T-helper 22 cell (primary cell): ENCODE results near the gene NEURL4.
"Not testable (repeated sequence)": the region's sequence is repeated elsewhere in the genome, so short reads cannot be mapped to it uniquely, and the experiment has no call there.

Experiments used
- DNase-seq: peaks from one replicate; pipeline ENCODE4 v3.0.0-alpha.2; 2020; ENCODE audit warnings: low read depth

Gene NEURL4

GRCh38 chr17:7328840-7329373, at the start of gene NEURL4:
TSS of gene NEURL4 (minus strand) at chr17:7329335. CDS start at chr17:7329312, 23 bp downstream.
- DNase-seq: no peak

GRCh38 chr17:7374353-7374752, 45.2 kb upstream of the NEURL4 start:
- DNase-seq: no peak

DNA sequence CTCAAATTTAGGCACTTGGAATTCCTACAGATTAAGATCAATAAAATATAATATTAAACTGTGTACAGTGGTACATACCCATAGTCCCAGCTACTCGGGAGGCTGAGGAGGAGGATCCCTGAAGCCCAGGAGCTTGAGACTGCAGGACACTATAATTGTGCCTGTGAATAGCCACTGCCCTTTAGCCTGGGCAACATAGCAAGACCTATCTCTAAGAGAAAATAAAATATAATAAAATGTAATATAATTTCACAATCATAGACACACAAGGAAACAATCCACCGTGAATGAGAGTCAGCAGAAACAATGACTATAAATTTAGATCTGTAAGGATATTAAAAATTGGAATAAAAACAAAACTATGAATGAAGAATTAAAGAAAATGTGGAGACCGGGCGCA, 41.7 kb upstream of the NEURL4 start:
- DNase-seq: no peak

- DNase-seq: no peak
Measured at GRCh38 chr17:7369825-7370224, 40.7 kb upstream of the NEURL4 start.

DNA sequence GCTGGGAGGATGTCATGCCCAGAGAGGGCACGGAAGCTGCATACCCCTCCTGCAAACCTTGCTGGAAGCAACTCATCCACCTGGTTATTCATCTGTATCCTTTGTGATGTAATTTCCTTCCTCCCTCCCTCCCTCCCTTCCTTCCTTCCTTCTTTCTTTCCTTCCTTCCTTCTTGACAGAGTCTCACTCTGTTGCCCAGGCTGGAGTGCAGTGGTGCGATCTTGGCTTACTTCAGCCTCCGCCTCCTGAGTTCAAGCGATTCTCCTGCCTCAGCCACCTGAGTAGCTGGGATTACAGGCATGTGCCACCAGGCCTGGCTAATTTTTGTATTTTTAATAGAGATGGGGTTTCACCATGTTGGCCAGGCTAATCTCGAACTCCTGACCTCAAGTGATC, 39.5 kb upstream of the NEURL4 start:
- DNase-seq: not testable (repeated sequence)

DNA sequence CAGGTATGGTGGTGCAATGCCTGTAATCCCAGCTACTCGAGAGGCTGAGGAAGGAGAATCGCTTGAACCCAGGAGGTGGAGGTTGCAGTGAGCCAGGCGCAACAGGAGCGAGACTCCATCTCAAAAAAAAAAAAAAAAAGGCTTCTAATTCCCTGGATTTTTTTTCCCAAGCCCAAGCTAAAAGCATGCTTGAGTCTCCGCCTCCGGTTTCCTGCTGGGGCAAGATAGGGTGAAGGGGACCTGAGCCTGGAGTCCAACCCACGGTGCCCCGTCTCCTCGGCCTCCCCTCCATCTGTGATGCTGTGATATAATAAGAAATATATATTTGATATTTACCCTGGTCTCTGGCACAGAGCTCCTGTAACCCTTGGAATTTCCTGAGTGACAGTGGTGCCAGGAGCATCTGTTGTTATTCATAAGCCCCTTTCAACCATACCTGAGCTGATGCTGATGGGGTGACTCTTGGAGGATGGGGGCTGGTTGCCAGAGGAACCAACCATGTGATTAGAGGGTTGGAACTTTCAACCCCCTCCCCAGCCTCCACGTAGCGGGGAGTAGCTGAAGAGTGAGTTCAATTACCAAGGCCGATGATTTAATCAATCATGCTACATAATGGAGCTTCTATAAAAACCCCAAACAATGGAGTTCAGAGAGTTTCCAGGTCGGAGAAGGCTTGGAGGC, 38.9 kb upstream of the NEURL4 start:
- no peak for DNase-seq

DNA sequence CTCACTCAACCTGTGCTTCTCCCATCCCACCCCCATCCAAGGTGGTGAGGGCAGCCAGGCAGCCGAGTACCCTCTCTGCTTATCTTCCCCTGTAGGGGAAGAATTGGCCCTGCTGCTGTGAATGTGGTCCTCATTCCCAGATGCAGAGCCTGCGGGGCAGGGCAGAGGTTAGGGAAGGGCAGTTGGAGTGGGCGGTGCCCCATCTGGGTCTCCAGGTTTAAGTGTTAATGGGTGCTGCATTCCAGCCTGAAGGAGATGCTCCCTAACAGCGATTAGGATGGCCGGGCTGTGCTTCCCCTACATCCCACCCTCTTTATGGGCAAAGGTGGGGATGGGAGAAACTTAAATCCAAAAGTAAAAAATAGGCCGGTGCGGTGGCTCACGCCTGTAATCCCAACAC, 37.9 kb upstream of the NEURL4 start:
- DNase-seq: no peak

GRCh38 chr17:7365963-7366362, 36.8 kb upstream of the NEURL4 start:
- DNase-seq: not testable (repeated sequence)

DNA sequence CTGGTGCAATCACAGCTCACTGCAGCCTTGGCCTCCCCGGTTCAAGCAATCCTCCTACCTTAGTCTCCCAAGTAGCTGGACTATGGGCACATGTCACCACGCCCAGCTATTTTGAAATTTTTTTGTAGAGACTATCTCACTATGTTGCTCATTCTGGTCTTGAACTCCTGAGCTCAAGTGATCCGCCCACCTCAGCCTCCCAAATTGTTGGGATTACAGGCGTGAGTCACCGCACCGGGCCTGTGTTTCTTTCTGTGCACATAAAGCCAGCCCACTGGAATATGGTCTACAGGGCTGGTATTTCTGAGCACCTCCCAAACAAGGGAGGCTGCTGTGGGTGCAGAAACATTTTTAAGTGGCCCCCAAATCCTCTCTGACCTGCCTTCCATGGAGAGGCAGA, 34.2 kb upstream of the NEURL4 start:
- DNase-seq: no peak

DNA sequence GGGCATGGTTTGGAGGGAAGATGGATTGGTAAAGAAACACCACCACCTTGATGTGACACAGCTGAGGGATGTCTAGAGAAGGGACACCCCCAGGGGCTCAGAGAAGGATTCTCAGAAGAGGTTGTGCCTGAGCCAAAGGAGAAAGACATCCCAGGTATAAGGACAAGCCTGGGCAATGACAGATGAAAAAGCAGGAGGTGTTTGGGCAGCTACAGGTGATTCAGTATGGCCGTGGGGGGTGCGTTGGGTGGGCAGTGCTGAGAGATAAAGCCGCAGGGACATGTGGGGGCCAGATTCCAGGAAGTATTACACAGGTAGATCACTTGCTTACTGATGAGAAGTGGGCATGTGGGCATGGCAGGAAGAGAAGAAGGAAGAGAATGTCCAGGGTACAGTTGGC, 32.8 kb upstream of the NEURL4 start:
- DNase-seq: no peak

DNA sequence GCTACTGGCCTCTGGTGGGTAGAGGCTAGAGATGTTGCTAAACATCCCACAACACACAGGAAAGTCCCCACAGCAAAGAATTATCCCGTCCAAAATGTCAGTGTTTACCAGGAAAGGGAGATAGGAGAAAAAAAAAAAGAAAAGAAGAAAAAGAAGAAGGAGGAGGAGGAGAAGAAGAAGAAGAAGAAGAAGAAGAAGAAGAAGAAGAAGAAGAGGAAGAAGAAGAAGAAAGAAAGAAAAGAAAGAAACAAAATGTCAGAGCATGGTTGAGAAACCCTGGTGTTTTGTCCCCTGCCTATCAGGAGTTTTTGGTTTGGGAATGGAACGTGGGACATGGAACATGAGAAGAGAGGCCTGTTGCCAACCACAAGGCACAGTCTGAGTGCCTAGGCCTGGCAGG, 28.2 kb upstream of the NEURL4 start:
- DNase-seq: no peak

DNA sequence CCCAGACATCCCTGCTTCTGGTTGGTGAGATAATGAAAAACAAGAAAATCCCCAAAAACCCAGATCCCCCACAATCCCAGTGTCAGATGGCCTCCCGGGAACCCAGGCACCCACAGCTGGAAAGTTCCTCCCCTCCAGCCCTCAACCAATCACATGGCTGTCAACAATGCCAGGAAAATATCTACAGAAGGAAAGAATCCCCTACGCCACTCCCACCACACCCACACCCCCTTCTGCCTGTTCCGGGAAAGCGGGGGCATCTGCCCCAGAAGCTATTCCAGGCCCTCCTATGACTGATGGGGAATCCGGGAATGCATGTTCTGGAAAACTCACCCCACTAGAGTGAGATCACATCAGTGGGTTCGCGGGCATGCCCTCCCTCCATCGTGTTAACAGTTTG, 27.6 kb upstream of the NEURL4 start:
- DNase-seq: no peak

- peak; percentile 62 for DNase-seq
Measured at GRCh38 chr17:7356072-7356549, 27.0 kb upstream of the NEURL4 start.

DNA sequence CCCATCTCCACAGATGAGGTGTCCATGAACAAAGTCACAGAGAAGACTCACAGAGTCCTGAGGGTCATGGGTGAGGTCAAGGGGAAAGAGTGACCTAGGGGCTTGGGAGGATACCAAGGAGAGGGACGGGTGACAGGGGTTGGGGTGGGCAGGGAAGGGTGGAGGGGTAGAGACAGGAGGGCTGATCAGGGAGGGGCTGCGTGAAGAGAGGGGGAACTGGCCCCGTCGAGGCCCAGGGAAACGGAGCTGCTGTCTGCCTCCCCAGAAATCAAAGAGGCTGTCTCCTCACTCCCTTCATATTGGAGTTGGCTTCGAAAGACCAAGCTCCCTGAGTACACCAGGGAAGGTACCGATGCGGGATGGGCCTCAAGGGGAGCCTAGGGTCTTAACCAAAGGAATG, 26.4 kb upstream of the NEURL4 start:
- DNase-seq: no peak

GRCh38 chr17:7355053-7355452, 25.9 kb upstream of the NEURL4 start, which contains the start of gene TMEM95:
TSS of gene TMEM95 (plus strand) at chr17:7355156. CDS start at chr17:7355205, 49 bp downstream.
- DNase-seq: no peak

- DNase-seq: peak; percentile 26
Measured at GRCh38 chr17:7354262-7354843, 25.2 kb upstream of the NEURL4 start.

GRCh38 chr17:7352910-7353635, 23.9 kb upstream of the NEURL4 start:
- no peak for DNase-seq

DNA sequence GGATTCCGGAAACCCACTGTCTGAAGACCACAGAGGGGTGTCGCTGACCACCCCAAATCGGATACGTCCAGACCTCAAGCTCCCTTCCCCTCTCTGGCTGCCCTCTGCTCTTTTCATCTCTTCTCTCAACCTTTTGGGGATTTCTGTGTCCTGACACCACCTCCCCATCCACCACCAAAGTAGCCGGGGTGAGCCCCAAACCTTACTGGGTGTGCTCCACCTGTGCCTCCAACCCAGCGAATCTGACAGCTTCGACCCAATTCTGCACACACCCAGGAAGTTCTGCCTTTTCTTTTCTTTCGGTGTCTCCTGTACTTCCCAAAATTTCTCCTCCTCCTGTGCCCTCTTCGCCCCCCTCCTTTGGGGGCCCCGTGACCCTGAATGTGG, 23.4 kb upstream of the NEURL4 start:
- DNase-seq: no peak

DNA sequence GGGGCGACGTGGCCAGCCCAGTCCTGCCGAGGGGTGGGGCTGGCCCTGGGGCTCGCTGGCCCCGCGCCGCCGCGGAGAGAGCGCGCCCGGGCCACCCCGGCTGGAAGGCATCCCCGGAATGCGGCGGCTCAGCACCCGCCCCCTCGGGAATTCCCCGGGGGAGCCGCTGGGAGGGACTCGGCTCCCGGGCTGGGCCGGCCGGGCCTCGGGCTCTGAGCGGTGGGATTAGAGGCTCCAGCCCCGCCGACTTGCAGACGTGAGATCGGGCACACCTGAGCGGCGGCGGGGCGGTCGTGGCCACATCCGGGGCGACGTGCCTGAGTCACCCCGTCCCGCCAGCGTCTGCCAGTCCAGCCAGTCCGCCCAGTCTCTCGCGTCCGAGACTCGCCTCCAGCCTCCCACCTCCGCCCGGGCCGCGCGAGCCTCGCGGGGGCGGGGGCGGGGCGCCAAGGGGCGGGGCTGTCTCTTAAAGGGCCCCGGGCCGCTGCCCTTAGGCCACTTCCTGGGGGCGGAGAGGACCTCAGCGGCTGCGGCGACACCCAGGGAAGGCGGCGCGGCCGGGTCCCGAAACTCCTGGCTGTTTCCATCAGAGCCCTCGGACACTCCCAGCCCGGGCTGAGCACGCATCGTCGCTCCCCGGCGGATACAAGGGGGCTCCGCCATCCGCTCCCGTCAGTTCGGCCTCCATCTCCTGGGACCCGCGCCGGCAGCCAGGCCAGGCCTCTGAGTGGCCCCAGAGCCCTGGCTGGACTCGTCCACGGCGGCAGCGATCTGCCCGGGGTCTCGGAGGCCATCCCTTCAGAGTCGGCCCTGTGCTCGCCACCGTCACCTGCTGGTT, 22.7 kb upstream of the NEURL4 start, which contains the start of gene KCTD11:
TSS of gene KCTD11 (plus strand) at position 498 of the 838 bp plus-strand sequence.
- DNase-seq: peak; percentile 81

DNA sequence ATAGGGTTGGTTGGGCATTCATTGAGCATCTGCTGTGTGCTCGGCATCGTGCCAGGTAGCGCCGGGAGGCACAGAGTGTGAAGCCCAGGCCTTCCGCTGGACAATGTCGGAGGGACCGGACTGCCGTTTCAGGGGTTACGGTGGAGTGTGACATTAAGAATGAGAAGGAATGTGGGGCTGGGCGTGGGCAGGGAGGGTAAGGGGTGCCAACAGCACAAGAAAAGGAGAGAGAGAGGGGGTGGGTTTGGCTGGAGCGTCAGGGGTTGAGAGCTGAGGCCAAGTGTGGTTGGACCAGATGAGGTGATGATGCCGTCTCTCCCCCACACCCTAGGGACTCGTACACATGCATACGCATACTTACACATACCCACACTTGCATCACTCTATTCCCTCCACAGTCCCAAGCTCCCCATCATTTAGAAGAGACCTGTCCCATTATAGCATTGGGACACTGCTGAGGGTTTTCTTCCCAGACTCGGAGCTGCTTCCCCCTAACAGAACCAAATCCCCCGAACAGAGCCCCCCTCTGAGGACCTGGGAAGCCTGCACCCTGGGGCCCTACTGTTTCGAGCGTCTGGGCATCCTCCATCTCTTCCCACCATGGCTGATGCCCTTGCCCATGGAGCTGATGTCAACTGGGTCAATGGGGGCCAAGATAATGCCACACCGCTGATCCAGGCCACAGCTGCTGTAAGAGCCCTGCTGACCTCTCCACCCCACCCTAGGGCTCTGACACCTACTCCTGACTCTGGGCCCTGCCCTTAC, 19.5 kb upstream of the NEURL4 start:
- DNase-seq: no peak
